Measurements from ENCODE around the gene ABHD12. TPM values are rescaled to one million over a fixed set of nuclear protein-coding genes. Genes with fewer than 3 reads are reported as not detected.

Gene ABHD12
- total and polyA plus RNA-seq, 2 donors (not counting 1 experiment from before 2014, with no cell fraction given): 79.1 to 84.6 TPM

DNA sequence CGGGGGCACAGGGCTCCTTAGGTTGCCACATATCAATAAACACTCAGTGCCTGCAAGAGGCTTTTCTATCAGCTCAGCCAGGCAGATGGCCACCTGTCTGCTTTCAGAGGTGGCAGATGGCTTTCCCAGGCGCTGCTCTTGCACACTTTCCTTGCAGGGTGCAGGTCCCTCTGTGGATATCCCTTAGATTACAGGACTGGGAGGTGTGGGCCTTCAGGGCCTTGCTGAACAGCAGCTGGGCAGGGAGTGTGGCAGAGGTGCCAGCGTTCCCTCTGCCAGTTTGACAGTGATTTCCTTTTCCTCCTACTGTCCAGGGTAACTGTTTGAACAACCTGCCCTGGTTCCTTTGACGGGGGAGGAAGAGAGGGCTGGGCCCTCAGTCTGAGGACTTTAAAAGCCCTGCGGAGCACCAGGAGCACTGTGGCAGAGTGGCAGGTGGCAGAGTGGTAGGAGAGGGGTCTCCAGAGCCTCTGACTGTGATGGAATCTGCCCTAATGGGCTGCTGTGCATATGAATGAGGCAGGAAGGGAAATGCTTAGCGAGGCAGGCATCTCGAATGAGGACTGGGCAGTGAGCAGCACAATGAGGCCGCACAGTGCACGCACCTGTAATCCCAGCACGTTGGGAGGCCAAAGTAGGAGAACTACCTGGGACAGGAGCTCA is 34.2 kb downstream of the ABHD12 start:
- Histone ChIP-seq H4K20me1 (ENCODE audit: control insufficient read depth, extremely low read depth, insufficient read depth, low read length) (no peaks in the 10 kb centered on the region), H3K27me3 (ENCODE audit: control insufficient read depth, insufficient read depth, low read length) (no peaks in the 10 kb centered on the region), H3K4me2 (ENCODE audit: extremely low read depth, insufficient read depth, low read length) (no peak overlapping the region), H3K4me1 (ENCODE audit: control insufficient read depth, extremely low read depth, insufficient read depth, low read length) (peaks cover 4% of the 10 kb centered on the region), H3K9ac (ENCODE audit: insufficient read depth, low read length) (no peak overlapping the region), H3K36me3 (ENCODE audit: control insufficient read depth, insufficient read depth, low read length) (no peaks in the 10 kb centered on the region), H3K9me3 (ENCODE audit: control insufficient read depth, insufficient read depth, low read depth, low read length) (no peaks in the 10 kb centered on the region), H3K79me2 (ENCODE audit: control insufficient read depth, insufficient read depth, low read length) (peaks cover 52% of the 10 kb centered on the region), H3K4me3 (replicated peaks in 1 of 4; ENCODE audit: control extremely low read depth in 1 of 4, insufficient read depth in 1 of 4, low read depth in 3 of 4, low read length in 4 of 4) (no peak overlapping the region), H3K27ac (ENCODE audit: insufficient read depth, low read length) (no peak overlapping the region), H2AFZ (ENCODE audit: low read length) (no peak overlapping the region)
- DNase-seq (ENCODE audit: low read depth in 2 of 2): no peak
- no peak for TF ChIP-seq EZH2 (IDR thresholded peaks at IDR 0.05; ENCODE audit: low read length, missing control alignments)
- TF ChIP-seq, protein P1, sequence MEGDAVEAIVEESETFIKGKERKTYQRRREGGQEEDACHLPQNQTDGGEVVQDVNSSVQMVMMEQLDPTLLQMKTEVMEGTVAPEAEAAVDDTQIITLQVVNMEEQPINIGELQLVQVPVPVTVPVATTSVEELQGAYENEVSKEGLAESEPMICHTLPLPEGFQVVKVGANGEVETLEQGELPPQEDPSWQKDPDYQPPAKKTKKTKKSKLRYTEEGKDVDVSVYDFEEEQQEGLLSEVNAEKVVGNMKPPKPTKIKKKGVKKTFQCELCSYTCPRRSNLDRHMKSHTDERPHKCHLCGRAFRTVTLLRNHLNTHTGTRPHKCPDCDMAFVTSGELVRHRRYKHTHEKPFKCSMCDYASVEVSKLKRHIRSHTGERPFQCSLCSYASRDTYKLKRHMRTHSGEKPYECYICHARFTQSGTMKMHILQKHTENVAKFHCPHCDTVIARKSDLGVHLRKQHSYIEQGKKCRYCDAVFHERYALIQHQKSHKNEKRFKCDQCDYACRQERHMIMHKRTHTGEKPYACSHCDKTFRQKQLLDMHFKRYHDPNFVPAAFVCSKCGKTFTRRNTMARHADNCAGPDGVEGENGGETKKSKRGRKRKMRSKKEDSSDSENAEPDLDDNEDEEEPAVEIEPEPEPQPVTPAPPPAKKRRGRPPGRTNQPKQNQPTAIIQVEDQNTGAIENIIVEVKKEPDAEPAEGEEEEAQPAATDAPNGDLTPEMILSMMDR (conservative IDR thresholded peaks at IDR 0.05 in 1 of 2, IDR thresholded peaks at IDR 0.05 in 1 of 2; ENCODE audit: low read depth in 1 of 2, low read length in 2 of 2): no peak

DNA sequence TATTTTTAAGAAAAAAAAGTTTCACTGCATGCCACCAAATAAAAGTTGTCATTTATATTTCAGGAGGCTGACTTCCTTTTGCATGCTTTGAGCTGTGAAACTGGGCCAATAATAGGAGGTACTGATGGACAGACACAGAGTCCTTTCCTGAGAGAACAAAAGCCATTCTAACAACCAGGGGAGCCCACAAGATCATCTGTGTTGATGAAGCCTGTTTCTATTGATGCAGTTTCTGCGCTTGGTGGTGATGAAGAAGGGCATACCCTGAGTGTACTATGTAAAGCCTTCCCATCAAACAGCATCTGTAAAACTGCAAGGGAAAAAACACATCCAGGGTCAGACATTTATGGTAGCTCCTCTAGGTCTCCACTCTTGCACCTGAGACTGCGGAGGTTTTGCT is 34.8 kb downstream of the ABHD12 start:
- H3K9ac ChIP-seq (ENCODE audit: insufficient read depth, low read length): no peak overlapping the region
- peaks cover 53% of the 10 kb centered on the region for H3K79me2 ChIP-seq (ENCODE audit: control insufficient read depth, insufficient read depth, low read length)
- no peak overlapping the region for H3K27ac ChIP-seq (ENCODE audit: insufficient read depth, low read length)
- TF ChIP-seq, protein P1 (conservative IDR thresholded peaks at IDR 0.05 in 1 of 2, IDR thresholded peaks at IDR 0.05 in 1 of 2; ENCODE audit: low read depth in 1 of 2, low read length in 2 of 2): no peak
- TF ChIP-seq EZH2 (IDR thresholded peaks at IDR 0.05; ENCODE audit: low read length, missing control alignments): no peak
- no peak for DNase-seq (ENCODE audit: low read depth in 2 of 2)
- H3K36me3 ChIP-seq (ENCODE audit: control insufficient read depth, insufficient read depth, low read length): no peaks in the 10 kb centered on the region
- no peak overlapping the region for H3K4me2 ChIP-seq (ENCODE audit: extremely low read depth, insufficient read depth, low read length)
- no peak overlapping the region for H3K4me3 ChIP-seq (replicated peaks in 1 of 4; ENCODE audit: control extremely low read depth in 1 of 4, insufficient read depth in 1 of 4, low read depth in 3 of 4, low read length in 4 of 4)
- H4K20me1 ChIP-seq (ENCODE audit: control insufficient read depth, extremely low read depth, insufficient read depth, low read length): no peaks in the 10 kb centered on the region
- H3K27me3 ChIP-seq (ENCODE audit: control insufficient read depth, insufficient read depth, low read length): no peaks in the 10 kb centered on the region
- H3K4me1 ChIP-seq (ENCODE audit: control insufficient read depth, extremely low read depth, insufficient read depth, low read length): peaks cover 2% of the 10 kb centered on the region
- H3K9me3 ChIP-seq (ENCODE audit: control insufficient read depth, insufficient read depth, low read depth, low read length): no peaks in the 10 kb centered on the region
- no peak overlapping the region for H2AFZ ChIP-seq (ENCODE audit: low read length)

DNA sequence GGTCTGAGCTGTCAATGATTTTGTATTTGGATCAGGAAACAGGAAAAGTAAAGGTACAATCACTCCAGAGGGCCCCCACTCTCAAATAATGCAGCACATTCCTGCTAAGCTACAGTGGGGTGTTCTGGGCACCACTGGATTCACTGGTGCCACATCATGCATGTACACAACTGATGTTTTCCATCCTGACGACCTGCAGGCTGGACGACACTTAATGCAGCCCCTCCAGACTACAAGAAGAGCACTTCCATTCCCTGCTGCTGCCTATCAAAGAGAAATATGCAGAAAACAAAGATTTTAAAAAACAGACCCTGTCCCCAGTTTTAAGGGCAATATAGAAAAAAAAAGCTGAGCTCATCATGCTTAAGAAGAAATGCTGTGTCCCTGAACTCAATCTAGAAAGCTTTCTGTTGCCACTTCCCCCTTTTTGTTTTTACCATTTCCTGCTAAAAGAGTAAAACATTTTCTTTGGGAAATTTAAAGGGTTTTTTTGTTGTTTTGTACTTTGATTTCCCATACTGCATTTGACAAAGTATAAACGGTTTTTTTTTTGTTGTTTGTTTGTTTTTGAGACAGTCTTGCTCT is 35.5 kb downstream of the ABHD12 start:
- Histone ChIP-seq H2AFZ (ENCODE audit: low read length) (no peak overlapping the region), H3K9ac (ENCODE audit: insufficient read depth, low read length) (no peak overlapping the region), H4K20me1 (ENCODE audit: control insufficient read depth, extremely low read depth, insufficient read depth, low read length) (no peaks in the 10 kb centered on the region), H3K27ac (ENCODE audit: insufficient read depth, low read length) (no peak overlapping the region), H3K27me3 (ENCODE audit: control insufficient read depth, insufficient read depth, low read length) (no peaks in the 10 kb centered on the region), H3K4me2 (ENCODE audit: extremely low read depth, insufficient read depth, low read length) (no peak overlapping the region), H3K9me3 (ENCODE audit: control insufficient read depth, insufficient read depth, low read depth, low read length) (no peaks in the 10 kb centered on the region), H3K79me2 (ENCODE audit: control insufficient read depth, insufficient read depth, low read length) (peaks cover 53% of the 10 kb centered on the region), H3K4me3 (replicated peaks in 1 of 4; ENCODE audit: control extremely low read depth in 1 of 4, insufficient read depth in 1 of 4, low read depth in 3 of 4, low read length in 4 of 4) (no peak overlapping the region), H3K4me1 (ENCODE audit: control insufficient read depth, extremely low read depth, insufficient read depth, low read length) (peaks cover 2% of the 10 kb centered on the region), H3K36me3 (ENCODE audit: control insufficient read depth, insufficient read depth, low read length) (no peaks in the 10 kb centered on the region)
- TF ChIP-seq, protein P1 (conservative IDR thresholded peaks at IDR 0.05 in 1 of 2, IDR thresholded peaks at IDR 0.05 in 1 of 2; ENCODE audit: low read depth in 1 of 2, low read length in 2 of 2): no peak
- no peak for TF ChIP-seq EZH2 (IDR thresholded peaks at IDR 0.05; ENCODE audit: low read length, missing control alignments)
- DNase-seq (ENCODE audit: low read depth in 2 of 2): no peak
